ENCODE data around the gene CYP11A1. TPM values are rescaled to one million over a fixed set of nuclear protein-coding genes. Genes with fewer than 3 reads are reported as not detected.
A peak's percentile ranks its signal among the peaks of the same experiment; 100 is the strongest.

CYP11A1 gene
- total RNA-seq, 1 experiment from 2014 or later, result 1.2 TPM

- no peak for DNase-seq (ENCODE audit: low spot score)
Observed at GRCh38 chr15:74388363-74388951, 21.0 kb upstream of the CYP11A1 start.

DNA sequence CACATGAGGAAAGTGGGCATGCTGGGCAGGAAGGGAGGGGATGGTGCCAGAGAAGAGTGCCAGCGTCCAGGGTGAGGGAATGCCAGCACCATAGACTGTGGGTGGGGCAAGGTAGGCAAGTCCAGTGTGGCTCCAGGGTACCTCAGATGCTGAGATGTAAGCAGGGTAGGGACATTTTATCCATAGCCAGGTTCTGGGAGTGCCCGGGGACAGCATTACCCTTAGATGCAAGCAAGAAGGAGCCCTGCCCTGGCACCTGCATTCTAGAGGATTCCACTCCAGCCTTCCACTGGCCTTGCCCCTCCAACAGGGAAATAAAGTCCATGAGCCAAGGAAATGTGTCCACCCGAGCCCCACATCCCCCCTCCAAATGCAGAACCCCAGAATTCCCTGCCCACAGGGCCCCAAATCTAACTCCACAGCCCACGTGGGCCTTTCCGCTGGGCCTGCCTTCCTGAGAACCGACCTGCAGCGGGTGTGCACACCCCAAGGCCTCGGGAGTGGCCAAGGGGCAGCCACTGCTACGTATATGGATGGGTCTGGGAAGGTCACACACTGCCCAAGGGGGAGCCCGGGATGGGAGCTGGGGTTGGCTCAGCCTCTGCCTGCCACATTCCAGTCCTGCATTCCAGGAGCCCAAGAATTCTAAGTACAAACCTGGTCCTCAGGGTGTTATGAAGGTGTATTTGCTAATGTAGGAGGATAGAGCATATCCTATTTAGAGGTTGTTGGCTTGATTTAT, 20.3 kb upstream of the CYP11A1 start:
- peak; percentile 36 for DNase-seq (ENCODE audit: low spot score)

DNA sequence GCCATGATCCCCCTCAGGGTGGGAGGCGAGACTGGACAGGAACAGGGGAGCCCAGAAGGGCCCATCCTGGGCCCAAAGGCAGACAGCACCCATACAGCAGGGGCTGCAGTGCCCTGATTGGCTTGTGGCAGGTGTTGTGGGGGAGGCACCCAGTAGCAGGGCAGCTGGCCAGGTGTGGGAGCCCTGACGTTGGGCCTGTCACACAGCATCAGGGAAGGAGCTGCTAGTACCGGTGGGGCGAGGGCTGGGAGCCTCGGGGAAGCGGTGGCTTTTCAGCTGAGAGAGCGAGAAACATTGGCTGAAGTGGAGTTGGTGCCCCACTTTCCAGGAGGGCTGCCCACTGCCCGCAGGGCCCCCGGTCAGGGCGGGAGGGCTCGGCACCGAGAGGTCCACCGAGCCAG, 19.7 kb upstream of the CYP11A1 start:
- no peak for DNase-seq (ENCODE audit: low spot score)

GRCh38 chr15:74386496-74387140, 19.2 kb upstream of the CYP11A1 start:
- DNase-seq (ENCODE audit: low spot score), result no peak

- no peak for DNase-seq (ENCODE audit: low spot score)
Observed at GRCh38 chr15:74385733-74386132, 18.3 kb upstream of the CYP11A1 start.

DNA sequence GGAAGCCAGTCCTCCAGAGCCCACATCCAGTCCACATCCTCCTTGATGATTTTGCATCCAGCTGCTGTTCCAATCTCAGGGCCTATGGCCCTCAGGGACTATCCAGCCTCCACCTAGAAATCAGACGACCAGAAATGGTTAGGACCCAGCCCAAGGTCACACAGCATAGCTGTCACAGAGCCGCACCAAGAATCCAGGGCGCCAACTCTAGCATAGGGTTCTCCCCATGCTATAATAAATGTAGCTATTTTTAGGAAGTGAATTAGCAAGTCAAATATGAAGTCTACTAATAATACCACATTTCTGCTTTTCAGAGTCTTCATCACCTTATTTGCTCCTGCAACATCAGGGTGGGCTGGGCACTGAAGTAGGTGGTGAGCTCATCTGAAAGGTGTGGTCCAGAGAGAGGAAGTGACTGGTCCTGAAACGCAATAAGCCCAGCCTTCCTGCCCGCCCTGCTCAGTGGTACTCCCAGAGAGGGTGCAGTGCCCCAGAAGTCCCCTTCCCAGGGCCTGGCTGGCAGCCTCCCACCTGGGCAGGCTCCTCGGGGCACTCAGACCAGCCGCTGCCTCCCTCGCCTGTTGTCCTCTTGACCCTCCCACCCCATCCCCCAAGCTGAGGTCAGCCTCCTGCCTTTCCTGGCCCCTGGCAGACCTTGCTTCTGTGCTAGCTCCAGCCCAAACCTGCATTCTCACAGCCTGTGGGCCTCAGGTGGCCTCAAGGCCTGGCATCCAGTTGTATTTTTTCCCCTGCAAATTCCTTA, 17.6 kb upstream of the CYP11A1 start:
- peak; percentile 92 for DNase-seq (ENCODE audit: low spot score)

DNA sequence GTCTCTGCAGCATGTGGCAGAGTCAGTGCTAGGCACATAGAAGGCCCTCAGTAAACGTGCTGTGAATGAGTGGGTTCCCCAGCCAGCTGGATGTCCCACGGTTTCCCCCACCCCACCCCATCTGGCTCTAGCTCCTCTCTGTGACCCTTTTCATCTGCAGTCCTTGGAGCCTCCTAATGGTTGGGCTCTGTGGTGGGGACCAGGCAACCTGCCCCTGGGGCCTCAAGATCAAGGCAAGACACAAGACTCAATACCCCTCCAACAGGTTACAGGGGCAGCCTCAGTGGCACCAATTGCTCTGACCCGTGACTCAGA, 17.1 kb upstream of the CYP11A1 start:
- DNase-seq (ENCODE audit: low spot score), result no peak

GRCh38 chr15:74383695-74384565, 16.5 kb upstream of the CYP11A1 start:
- DNase-seq (ENCODE audit: low spot score), result peak; percentile 46

DNA sequence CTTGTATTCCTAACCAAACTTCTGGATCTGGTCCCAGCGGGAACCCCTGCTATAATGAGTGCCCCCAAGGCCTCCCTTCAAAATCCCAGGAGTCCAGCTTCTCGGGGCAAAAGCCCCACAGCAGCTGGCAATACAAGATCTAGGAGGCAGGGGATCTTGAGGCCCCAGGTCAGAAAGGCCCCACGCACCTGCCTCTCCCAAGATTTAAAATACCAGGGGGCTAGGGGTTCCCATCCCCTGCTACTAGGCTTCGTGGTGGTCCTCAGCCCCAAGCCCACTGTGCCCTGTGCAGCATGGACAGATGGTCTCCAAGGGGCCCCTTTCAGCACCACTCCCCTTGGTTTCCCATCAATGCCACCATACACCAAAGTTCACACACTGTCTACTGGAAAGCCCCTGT, 15.8 kb upstream of the CYP11A1 start:
- no peak for DNase-seq (ENCODE audit: low spot score)

- DNase-seq (ENCODE audit: low spot score), result peak; percentile 82
Observed at GRCh38 chr15:74382004-74382816, 14.8 kb upstream of the CYP11A1 start.

DNA sequence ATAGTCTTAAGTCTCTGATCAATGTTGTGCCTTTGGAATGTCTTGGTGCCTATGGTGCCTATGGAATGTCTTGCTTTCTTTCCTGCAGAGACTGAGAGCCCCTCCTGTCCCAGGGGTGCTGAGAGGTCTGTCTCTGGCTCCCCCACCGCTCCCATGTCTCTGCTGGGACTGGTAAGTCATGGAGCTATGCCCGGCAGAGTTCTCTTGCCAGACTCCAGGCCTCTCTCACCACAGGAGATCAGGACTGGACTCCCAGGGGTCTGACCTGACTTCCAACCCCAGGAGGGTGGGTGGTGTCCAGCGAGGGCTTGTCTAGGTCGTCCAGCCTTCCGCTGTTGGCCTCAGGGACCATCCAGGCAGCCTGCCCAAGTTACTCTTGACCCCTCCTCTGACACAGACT, 14.0 kb upstream of the CYP11A1 start:
- DNase-seq (ENCODE audit: low spot score), result no peak

DNA sequence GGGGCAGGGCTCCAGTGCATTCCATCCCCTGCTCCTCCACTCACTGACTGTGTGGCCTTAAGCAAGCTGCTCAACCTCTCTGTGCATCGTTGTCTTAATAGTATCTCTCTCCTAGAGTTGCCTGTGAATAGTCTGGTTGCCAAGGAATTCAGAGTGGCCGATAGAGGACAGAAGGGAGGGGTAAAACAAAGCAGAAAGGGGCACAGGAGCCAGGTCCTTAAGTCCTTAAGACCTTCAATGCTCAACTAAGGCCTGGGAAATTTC, 13.7 kb upstream of the CYP11A1 start:
- no peak for DNase-seq (ENCODE audit: low spot score)

GRCh38 chr15:74380361-74381189, 13.1 kb upstream of the CYP11A1 start:
- no peak for DNase-seq (ENCODE audit: low spot score)

DNA sequence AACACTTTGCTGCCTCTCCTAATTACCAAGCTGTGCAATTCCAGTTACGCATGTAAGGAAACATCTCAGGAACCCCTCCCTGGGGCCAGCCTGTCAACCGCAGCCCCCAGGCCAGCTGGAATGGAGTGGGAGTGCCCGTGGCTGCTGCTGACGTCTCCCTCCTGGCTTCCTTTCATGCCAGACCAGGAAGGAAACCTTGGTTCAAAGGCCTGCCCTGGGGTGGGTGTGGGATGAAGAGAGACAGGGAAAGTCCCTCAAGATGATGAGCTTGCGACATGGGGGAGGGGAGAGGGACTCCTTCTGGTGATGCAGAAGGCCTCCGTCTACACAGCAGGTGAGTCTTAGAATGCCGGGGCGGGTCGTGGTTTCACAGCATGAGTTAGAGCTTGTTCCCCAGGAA, 11.4 kb upstream of the CYP11A1 start:
- DNase-seq (ENCODE audit: low spot score), result peak; percentile 25

DNA sequence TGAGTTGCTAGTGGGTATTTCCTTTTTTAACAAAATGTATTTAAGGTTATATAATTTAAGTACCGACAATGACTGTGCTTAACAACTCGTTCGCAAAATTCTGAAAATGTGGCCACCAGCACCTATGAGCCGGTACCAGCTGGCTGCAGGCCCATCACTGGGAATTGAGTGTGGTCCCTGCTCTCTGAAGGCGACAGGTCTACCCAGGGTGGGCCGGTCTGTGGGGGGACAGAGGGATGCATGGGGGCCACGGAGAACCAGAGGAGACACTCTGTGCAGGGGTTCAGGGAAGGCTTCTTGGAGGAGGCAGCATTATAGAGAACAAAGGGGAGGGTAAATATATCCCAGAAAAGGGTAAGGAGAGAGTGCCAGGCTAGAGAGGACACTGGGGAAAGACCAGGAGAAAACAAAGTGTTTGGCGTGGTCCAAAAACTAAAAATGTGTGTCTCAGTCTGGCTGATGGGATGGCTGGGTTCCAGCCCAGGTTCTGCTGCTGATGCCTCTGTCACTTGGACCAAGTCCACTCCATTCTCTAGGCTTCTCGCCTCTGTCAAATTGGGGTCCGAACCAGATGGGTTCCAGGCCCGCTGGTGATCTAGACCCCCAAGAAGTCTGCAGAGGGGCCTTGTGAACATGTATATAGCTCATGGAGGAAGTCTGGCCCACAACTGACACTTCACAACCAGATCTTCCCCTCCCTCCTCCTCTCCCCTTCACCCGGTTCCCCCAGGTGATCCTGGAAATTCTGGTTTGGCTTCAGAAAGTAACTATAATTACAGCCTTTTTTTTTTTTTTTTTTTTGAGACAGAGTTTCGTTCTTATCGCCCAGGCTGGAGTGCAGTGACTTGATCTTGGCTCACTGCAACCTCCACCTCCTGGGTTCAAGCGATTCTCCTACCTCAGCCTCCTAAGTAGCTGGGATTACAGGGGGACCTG, 10.7 kb upstream of the CYP11A1 start:
- DNase-seq (ENCODE audit: low spot score), result no peak

- no peak for DNase-seq (ENCODE audit: low spot score)
Observed at GRCh38 chr15:74376825-74377581, 9.6 kb upstream of the CYP11A1 start.

DNA sequence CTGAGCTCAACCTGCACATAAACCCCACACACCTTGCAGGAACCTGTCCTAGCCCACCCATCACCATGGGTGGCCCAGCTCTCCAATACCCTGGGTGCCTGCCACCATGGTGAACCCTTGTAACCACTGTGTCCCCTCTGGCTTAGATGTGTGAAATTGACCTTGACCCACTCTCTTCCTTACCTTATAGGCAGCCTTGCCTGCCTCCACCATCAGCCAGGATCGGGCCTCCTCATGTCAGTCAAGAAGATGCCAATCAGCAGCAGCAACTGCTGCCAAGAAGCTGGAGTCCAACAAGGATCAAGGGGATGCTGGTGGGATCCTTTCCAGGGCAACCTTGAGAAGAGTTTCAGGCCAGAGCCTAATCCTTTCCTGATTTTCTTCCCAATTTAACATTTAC, 8.8 kb upstream of the CYP11A1 start:
- DNase-seq (ENCODE audit: low spot score), result no peak

DNA sequence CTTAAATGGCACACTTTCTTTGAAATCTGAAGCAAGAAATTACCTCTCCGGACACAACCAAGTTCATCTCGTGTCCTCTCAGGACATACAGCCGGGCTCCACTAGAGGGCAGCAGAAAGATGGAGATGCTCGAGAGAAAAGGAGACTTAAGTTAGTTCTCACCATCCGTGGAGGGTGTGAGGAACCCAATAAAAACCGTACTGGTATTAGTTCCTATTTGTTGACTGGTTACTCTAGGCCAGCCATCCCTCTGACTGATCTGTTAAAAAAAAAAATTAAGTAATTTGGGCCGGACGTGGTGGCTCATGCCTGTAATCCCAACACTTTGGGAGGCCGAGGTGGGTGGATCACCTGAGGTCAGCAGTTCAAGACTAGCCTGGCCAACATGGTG, 7.9 kb upstream of the CYP11A1 start:
- peak; percentile 57 for DNase-seq (ENCODE audit: low spot score)
